HepG2 (cell line): ENCODE results near the gene RPS5.

Experiments used
- BRCA1 ChIP-seq: sonication (generic); formaldehyde crosslinking; IDR thresholded peaks from 2 replicates; pipeline ENCODE4 v1.4.0; 2020; ENCODE audit warnings: missing genetic modification reagents
- KAT7 ChIP-seq: IDR thresholded peaks from 2 replicates; pipeline ENCODE4 v1.6.1; 2018; ENCODE audit warnings: borderline replicate concordance, missing compliant biosample characterization
- RARA ChIP-seq: IDR thresholded peaks from 2 replicates; pipeline ENCODE4 v1.6.1; 2016; ENCODE audit warnings: missing genetic modification reagents, missing compliant biosample characterization
- RFX5 ChIP-seq: IDR thresholded peaks from 2 replicates; pipeline ENCODE4 v1.6.1; 2011; ENCODE audit warnings: low read depth, low read length, improper control_type of control experiment
- SETDB1 ChIP-seq: sonication (generic); formaldehyde crosslinking; IDR thresholded peaks from 2 replicates; pipeline ENCODE4 v1.5.1; 2020; ENCODE audit warnings: missing genetic modification reagents, mild to moderate bottlenecking, borderline replicate concordance
- SYNCRIP ChIP-seq: fragments of 200-400 bp; formaldehyde crosslinking; IDR thresholded peaks from 2 replicates; pipeline ENCODE4 v1.6.1; 2018; ENCODE audit warnings: mild to moderate bottlenecking, low read depth, low read length; ENCODE audit not compliant: insufficient read depth
- ZBTB20 ChIP-seq: sonication (generic); formaldehyde crosslinking; IDR thresholded peaks from 2 replicates; pipeline ENCODE4 v1.8.1; 2023; ENCODE audit warnings: missing genetic modification reagents, low read depth, mild to moderate bottlenecking, borderline replicate concordance
- ZNF780A ChIP-seq: sonication (generic); formaldehyde crosslinking; IDR thresholded peaks from 2 replicates; pipeline ENCODE4 v1.8.0; 2022; ENCODE audit warnings: mild to moderate bottlenecking, missing genetic modification reagents, moderate library complexity
- TF ChIP-seq, protein P1 (sequence below): sonication (generic); formaldehyde crosslinking; IDR thresholded peaks from 2 replicates; pipeline ENCODE4 v1.5.0; 2020; ENCODE audit warnings: mild to moderate bottlenecking, missing genetic modification reagents, moderate library complexity

DNA sequence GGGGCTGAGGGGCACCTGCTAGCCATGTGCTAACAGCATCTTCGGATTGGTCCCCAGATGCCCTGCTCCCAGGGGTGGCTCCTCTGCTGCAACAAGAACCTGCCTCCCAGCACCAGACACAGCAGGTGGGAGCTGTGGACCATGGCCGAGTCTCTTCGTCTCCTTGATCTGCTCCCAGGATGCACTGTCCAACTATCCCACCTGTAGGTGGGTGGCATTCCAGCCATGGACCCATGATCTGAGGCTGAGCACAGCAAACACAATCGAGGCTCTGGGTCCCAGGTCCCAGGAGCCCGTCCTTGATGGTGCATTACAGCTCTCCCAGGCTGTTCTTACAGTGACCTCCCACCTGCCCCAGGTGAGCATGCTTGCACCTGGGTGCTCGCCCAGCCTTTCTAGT is 7.8 kb upstream of the RPS5 start:
- TF ChIP-seq BRCA1 (CRISPR knock-in tag) (no peak), RARA (CRISPR knock-in tag) (no peak), ZBTB20 (CRISPR knock-in tag) (no peak), SETDB1 (no peak), RFX5 (no peak), SYNCRIP (no peak), ZNF780A (no peak), KAT7 (CRISPR knock-in tag) (no peak)
- TF ChIP-seq, protein P1, sequence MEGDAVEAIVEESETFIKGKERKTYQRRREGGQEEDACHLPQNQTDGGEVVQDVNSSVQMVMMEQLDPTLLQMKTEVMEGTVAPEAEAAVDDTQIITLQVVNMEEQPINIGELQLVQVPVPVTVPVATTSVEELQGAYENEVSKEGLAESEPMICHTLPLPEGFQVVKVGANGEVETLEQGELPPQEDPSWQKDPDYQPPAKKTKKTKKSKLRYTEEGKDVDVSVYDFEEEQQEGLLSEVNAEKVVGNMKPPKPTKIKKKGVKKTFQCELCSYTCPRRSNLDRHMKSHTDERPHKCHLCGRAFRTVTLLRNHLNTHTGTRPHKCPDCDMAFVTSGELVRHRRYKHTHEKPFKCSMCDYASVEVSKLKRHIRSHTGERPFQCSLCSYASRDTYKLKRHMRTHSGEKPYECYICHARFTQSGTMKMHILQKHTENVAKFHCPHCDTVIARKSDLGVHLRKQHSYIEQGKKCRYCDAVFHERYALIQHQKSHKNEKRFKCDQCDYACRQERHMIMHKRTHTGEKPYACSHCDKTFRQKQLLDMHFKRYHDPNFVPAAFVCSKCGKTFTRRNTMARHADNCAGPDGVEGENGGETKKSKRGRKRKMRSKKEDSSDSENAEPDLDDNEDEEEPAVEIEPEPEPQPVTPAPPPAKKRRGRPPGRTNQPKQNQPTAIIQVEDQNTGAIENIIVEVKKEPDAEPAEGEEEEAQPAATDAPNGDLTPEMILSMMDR (CRISPR knock-in tag) = no peak
